ENCODE measurements around the gene VAC14.
"Not testable (repeated sequence)": the region's sequence is repeated elsewhere in the genome, so short reads cannot be mapped to it uniquely, and the experiment has no call there.

The VAC14 gene

GRCh38 chr16:70678121-70678897 lies 122.6 kb downstream of the VAC14 start:
- no peak overlapping the region for H3K4me2 ChIP-seq (ENCODE audit: low read length)
- H3K4me1 ChIP-seq (ENCODE audit: control insufficient read depth, insufficient read depth, low read length): peaks cover 28% of the 10 kb centered on the region
- H3K4me3 ChIP-seq (ENCODE audit: low read length): no peak overlapping the region
- no peaks in the 10 kb centered on the region for H3K27me3 ChIP-seq (ENCODE audit: control insufficient read depth, insufficient read depth, low read length)
- H3K9me3 ChIP-seq (replicated peaks; ENCODE audit: low read length): no peaks in the 10 kb centered on the region
- H3K36me3 ChIP-seq (ENCODE audit: insufficient read depth, low read length): peaks cover 77% of the 10 kb centered on the region
- no peak overlapping the region for H3K9ac ChIP-seq (ENCODE audit: low read depth, low read length)

- Histone ChIP-seq H3K9ac (ENCODE audit: low read depth, low read length) (no peak overlapping the region), H3K4me1 (ENCODE audit: control insufficient read depth, insufficient read depth, low read length) (peaks cover 21% of the 10 kb centered on the region), H3K4me3 (ENCODE audit: low read length) (no peak overlapping the region), H3K27me3 (ENCODE audit: control insufficient read depth, insufficient read depth, low read length) (no peaks in the 10 kb centered on the region), H3K4me2 (ENCODE audit: low read length) (no peak overlapping the region), H3K9me3 (replicated peaks; ENCODE audit: low read length) (no peaks in the 10 kb centered on the region), H3K36me3 (ENCODE audit: insufficient read depth, low read length) (peaks cover 77% of the 10 kb centered on the region)
Observed at GRCh38 chr16:70677499-70678120, 123.3 kb downstream of the VAC14 start.

GRCh38 chr16:70676675-70677498 lies 124.1 kb downstream of the VAC14 start:
- H3K4me2 ChIP-seq (ENCODE audit: low read length): no peak overlapping the region
- H3K4me1 ChIP-seq (ENCODE audit: control insufficient read depth, insufficient read depth, low read length): peaks cover 14% of the 10 kb centered on the region
- no peaks in the 10 kb centered on the region for H3K9me3 ChIP-seq (replicated peaks; ENCODE audit: low read length)
- no peak overlapping the region for H3K4me3 ChIP-seq (ENCODE audit: low read length)
- H3K9ac ChIP-seq (ENCODE audit: low read depth, low read length): no peak overlapping the region
- no peaks in the 10 kb centered on the region for H3K27me3 ChIP-seq (ENCODE audit: control insufficient read depth, insufficient read depth, low read length)
- H3K36me3 ChIP-seq (ENCODE audit: insufficient read depth, low read length): peaks cover 83% of the 10 kb centered on the region

GRCh38 chr16:70675851-70676513 lies 125.0 kb downstream of the VAC14 start:
- Histone ChIP-seq H3K27me3 (ENCODE audit: control insufficient read depth, insufficient read depth, low read length) (no peaks in the 10 kb centered on the region), H3K9me3 (replicated peaks; ENCODE audit: low read length) (no peaks in the 10 kb centered on the region), H3K9ac (ENCODE audit: low read depth, low read length) (no peak overlapping the region), H3K36me3 (ENCODE audit: insufficient read depth, low read length) (peaks cover 92% of the 10 kb centered on the region), H3K4me3 (ENCODE audit: low read length) (no peak overlapping the region), H3K4me2 (ENCODE audit: low read length) (no peak overlapping the region), H3K4me1 (ENCODE audit: control insufficient read depth, insufficient read depth, low read length) (peaks cover 5% of the 10 kb centered on the region)

GRCh38 chr16:70674221-70675014 lies 126.5 kb downstream of the VAC14 start:
- H3K9me3 ChIP-seq (replicated peaks; ENCODE audit: low read length): no peaks in the 10 kb centered on the region
- no peak overlapping the region for H3K4me3 ChIP-seq (ENCODE audit: low read length)
- H3K4me2 ChIP-seq (ENCODE audit: low read length): no peak overlapping the region
- H3K36me3 ChIP-seq (ENCODE audit: insufficient read depth, low read length): peaks cover 91% of the 10 kb centered on the region
- no peaks in the 10 kb centered on the region for H3K27me3 ChIP-seq (ENCODE audit: control insufficient read depth, insufficient read depth, low read length)
- no peak overlapping the region for H3K9ac ChIP-seq (ENCODE audit: low read depth, low read length)
- no peaks in the 10 kb centered on the region for H3K4me1 ChIP-seq (ENCODE audit: control insufficient read depth, insufficient read depth, low read length)

GRCh38 chr16:70670938-70671337 lies 130.0 kb downstream of the VAC14 start:
- H3K9me3 ChIP-seq (replicated peaks; ENCODE audit: low read length); H3K4me3 ChIP-seq (ENCODE audit: low read length); H3K27me3 ChIP-seq (ENCODE audit: control insufficient read depth, insufficient read depth, low read length); H3K4me2 ChIP-seq (ENCODE audit: low read length); H3K9ac ChIP-seq (ENCODE audit: low read depth, low read length); H3K4me1 ChIP-seq (ENCODE audit: control insufficient read depth, insufficient read depth, low read length): not testable (repeated sequence)
- peaks cover 89% of the 10 kb centered on the region for H3K36me3 ChIP-seq (ENCODE audit: insufficient read depth, low read length)

- H3K27me3 ChIP-seq (ENCODE audit: control insufficient read depth, insufficient read depth, low read length): no peaks in the 10 kb centered on the region
- H3K4me2 ChIP-seq (ENCODE audit: low read length): no peak overlapping the region
- no peaks in the 10 kb centered on the region for H3K4me1 ChIP-seq (ENCODE audit: control insufficient read depth, insufficient read depth, low read length)
- peaks cover 92% of the 10 kb centered on the region for H3K36me3 ChIP-seq (ENCODE audit: insufficient read depth, low read length)
- no peak overlapping the region for H3K4me3 ChIP-seq (ENCODE audit: low read length)
- no peaks in the 10 kb centered on the region for H3K9me3 ChIP-seq (replicated peaks; ENCODE audit: low read length)
- H3K9ac ChIP-seq (ENCODE audit: low read depth, low read length): no peak overlapping the region
Observed at GRCh38 chr16:70670175-70670574, 130.8 kb downstream of the VAC14 start.

GRCh38 chr16:70665806-70666735 lies 134.9 kb downstream of the VAC14 start:
- Histone ChIP-seq H3K9me3 (replicated peaks; ENCODE audit: low read length) (no peaks in the 10 kb centered on the region), H3K9ac (ENCODE audit: low read depth, low read length) (no peak overlapping the region), H3K4me3 (ENCODE audit: low read length) (no peak overlapping the region), H3K27me3 (ENCODE audit: control insufficient read depth, insufficient read depth, low read length) (no peaks in the 10 kb centered on the region), H3K36me3 (ENCODE audit: insufficient read depth, low read length) (peaks cover 81% of the 10 kb centered on the region), H3K4me2 (ENCODE audit: low read length) (no peak overlapping the region), H3K4me1 (ENCODE audit: control insufficient read depth, insufficient read depth, low read length) (no peaks in the 10 kb centered on the region)

GRCh38 chr16:70665113-70665694 lies 135.8 kb downstream of the VAC14 start:
- Histone ChIP-seq H3K9ac (ENCODE audit: low read depth, low read length) (no peak overlapping the region), H3K36me3 (ENCODE audit: insufficient read depth, low read length) (peaks cover 73% of the 10 kb centered on the region)

More at GRCh38 chr16:70665113-70665694, 135.8 kb downstream of the VAC14 start:
- H3K27me3 ChIP-seq (ENCODE audit: control insufficient read depth, insufficient read depth, low read length): no peaks in the 10 kb centered on the region
- H3K4me1 ChIP-seq (ENCODE audit: control insufficient read depth, insufficient read depth, low read length): no peaks in the 10 kb centered on the region
- H3K4me2 ChIP-seq (ENCODE audit: low read length): no peak overlapping the region
- H3K9me3 ChIP-seq (replicated peaks; ENCODE audit: low read length): no peaks in the 10 kb centered on the region
- H3K4me3 ChIP-seq (ENCODE audit: low read length): no peak overlapping the region

Measured in skeletal muscle satellite cell (primary cell).